HEK293 (cell line): Measurements from ENCODE around the gene TSR3.

Experiments
- CTCF ChIA-PET: fragments of 350-600 bp; formaldehyde crosslinking; extraction: SDS; loops from one replicate; lab custom pipeline; 2021; ENCODE audit warnings: antibody characterized with exemption; lab: Yijun Ruan, JAX
- POLR2A ChIA-PET: fragments of 300-600 bp; formaldehyde crosslinking; extraction: SDS; loops from one replicate; lab custom pipeline; 2020; ENCODE audit warnings: antibody characterized with exemption, inconsistent platforms; lab: Yijun Ruan, JAX
- H3K27ac ChIP-seq: fragments of 200-500 bp; sonication (Bioruptor generic); 2 replicates; pipeline ENCODE4 v1.5.1; 2014; ENCODE audit warnings: low read depth, low read length, control low read depth, inconsistent platforms; ENCODE audit errors: extremely low read depth
- H3K36me3 ChIP-seq, 2 experiments: fragments of 200-500 bp in 1 of 2; sonication (Bioruptor generic) in 1 of 2; 1 replicate in 1 of 2; 2 replicates in 1 of 2; pipeline ENCODE4 v1.5.1; 2014 to 2017; ENCODE audit warnings: inconsistent platforms in 2 of 2, low read length in 2 of 2; ENCODE audit not compliant: control insufficient read depth in 2 of 2, insufficient read depth in 1 of 2
- H3K4me1 ChIP-seq: fragments of 200-500 bp; sonication (Bioruptor generic); 2 replicates; pipeline ENCODE4 v1.5.1; 2014; ENCODE audit warnings: mild to moderate bottlenecking, low read length, inconsistent platforms; ENCODE audit not compliant: control insufficient read depth, insufficient read depth
- H3K4me3 ChIP-seq: 2 replicates; pipeline ENCODE4 v1.5.1; 2011; ENCODE audit warnings: low read depth, mild to moderate bottlenecking, control low read depth, low read length, moderate library complexity
- H3K9me3 ChIP-seq: fragments of 200-500 bp; sonication (Bioruptor generic); 2 replicates; pipeline ENCODE4 v1.5.1; 2014; ENCODE audit warnings: low read depth, low read length, inconsistent platforms; ENCODE audit not compliant: control insufficient read depth, insufficient read depth
- BCL11A ChIP-seq: fragments of 450-650 bp; formaldehyde crosslinking; IDR thresholded peaks from 2 replicates; pipeline ENCODE4 v1.5.1; 2016; ENCODE audit warnings: low read depth, missing biosample characterization, missing genetic modification characterization
- IKZF3 ChIP-seq: fragments of 450-650 bp; IDR thresholded peaks from 2 replicates; pipeline ENCODE4 v1.5.0; 2018; ENCODE audit warnings: missing biosample characterization, mild to moderate bottlenecking, missing genetic modification characterization, moderate library complexity
- KLF17 ChIP-seq: fragments of 450-650 bp; formaldehyde crosslinking; IDR thresholded peaks from 2 replicates; pipeline ENCODE4 v1.5.1; 2016; ENCODE audit warnings: missing biosample characterization, missing genetic modification characterization
- KLF7 ChIP-seq: fragments of 450-650 bp; formaldehyde crosslinking; IDR thresholded peaks from 2 replicates; pipeline ENCODE4 v1.5.1; 2016; ENCODE audit warnings: missing biosample characterization, missing genetic modification characterization, borderline replicate concordance
- SALL2 ChIP-seq: fragments of 450-650 bp; formaldehyde crosslinking; IDR thresholded peaks from 2 replicates; pipeline ENCODE4 v1.5.0; 2017; ENCODE audit warnings: missing biosample characterization, mild to moderate bottlenecking, missing genetic modification characterization, borderline replicate concordance
- WT1 ChIP-seq: fragments of 450-650 bp; formaldehyde crosslinking; IDR thresholded peaks from 2 replicates; pipeline ENCODE4 v1.5.1; 2016; ENCODE audit warnings: missing biosample characterization, missing genetic modification characterization
- YY2 ChIP-seq: fragments of 450-650 bp; formaldehyde crosslinking; IDR thresholded peaks from 2 replicates; pipeline ENCODE4 v1.5.1; 2016; ENCODE audit warnings: missing biosample characterization, missing genetic modification characterization
- ZBTB26 ChIP-seq: fragments of 450-650 bp; formaldehyde crosslinking; optimal IDR thresholded peaks from 2 replicates; pipeline ENCODE3; 2016; ENCODE audit warnings: missing biosample characterization, mild to moderate bottlenecking, missing genetic modification characterization
- ZBTB44 ChIP-seq: fragments of 450-650 bp; IDR thresholded peaks from 2 replicates; pipeline ENCODE4 v1.5.1; 2018; ENCODE audit warnings: missing biosample characterization, mild to moderate bottlenecking, missing genetic modification characterization
- ZNF280C ChIP-seq: fragments of 450-650 bp; formaldehyde crosslinking; IDR thresholded peaks from 2 replicates; pipeline ENCODE4 v1.5.1; 2016; ENCODE audit warnings: missing biosample characterization, missing genetic modification characterization
- ZNF398 ChIP-seq: fragments of 450-650 bp; formaldehyde crosslinking; IDR thresholded peaks from 2 replicates; pipeline ENCODE4 v1.5.1; 2017; ENCODE audit warnings: missing biosample characterization, missing genetic modification characterization
- ZNF501 ChIP-seq: fragments of 450-650 bp; formaldehyde crosslinking; IDR thresholded peaks from 2 replicates; pipeline ENCODE4 v1.5.1; 2016; ENCODE audit warnings: missing biosample characterization, missing genetic modification characterization
- ZNF549 ChIP-seq: fragments of 450-650 bp; IDR thresholded peaks from 2 replicates; pipeline ENCODE4 v1.5.1; 2018; ENCODE audit warnings: missing biosample characterization, missing genetic modification characterization, mild to moderate bottlenecking, inconsistent platforms, moderate library complexity
- ZNF660 ChIP-seq: fragments of 450-650 bp; IDR thresholded peaks from 2 replicates; pipeline ENCODE4 v1.5.1; 2018; ENCODE audit warnings: missing biosample characterization, mild to moderate bottlenecking, missing genetic modification characterization
- ZSCAN4 ChIP-seq: fragments of 450-650 bp; formaldehyde crosslinking; IDR thresholded peaks from 2 replicates; pipeline ENCODE4 v1.5.1; 2017; ENCODE audit warnings: missing biosample characterization, missing genetic modification characterization

TSR3 gene

GRCh38 chr16:1364510-1364909, 12.8 kb upstream of the TSR3 start:
- Histone ChIP-seq H3K9me3 (no peaks in the 10 kb centered on the region), H3K36me3 (peaks cover 8 to 78% of the 10 kb centered on the region in 2 experiments; a peak in 2 of 3 replicates), H3K4me3 (no peak overlapping the region), H3K27ac (no peak overlapping the region), H3K4me1 (no peaks in the 10 kb centered on the region)
- ChIA-PET POLR2A (interaction anchor here (1.0 to 2.5 kb wide), 2 partner anchors 15 to 43 kb away, joined by 3 to 14 read pairs; no protein-coding TSS in a partner anchor), CTCF (interaction anchor here (0.7 to 4.0 kb wide), 11 partner anchors 13 to 473 kb away, joined by 3 to 30 read pairs (median 3); partner anchors contain the start of gene UNKL)
- no peak for TF ChIP-seq IKZF3 (tag by site-specific recombination)
- TF ChIP-seq WT1, result no peak
- no peak for TF ChIP-seq KLF7
- no peak for TF ChIP-seq ZNF501 (tag by site-specific recombination)
- TF ChIP-seq SALL2 (tag by site-specific recombination), result no peak
- no peak for TF ChIP-seq ZNF398 (tag by site-specific recombination)
- TF ChIP-seq ZSCAN4 (tag by site-specific recombination), result no peak
- no peak for TF ChIP-seq BCL11A
- TF ChIP-seq ZNF280C (tag by site-specific recombination), result no peak
- no peak for TF ChIP-seq YY2
- TF ChIP-seq ZNF660 (tag by site-specific recombination), result no peak
- no peak for TF ChIP-seq ZNF549 (tag by site-specific recombination)
- no peak for TF ChIP-seq ZBTB44 (tag by site-specific recombination)
- no peak for TF ChIP-seq KLF17 (tag by site-specific recombination)
- TF ChIP-seq ZBTB26 (tag by site-specific recombination), result no peak
